ENCODE data around the gene MARVELD1. TPM values are rescaled to one million over a fixed set of nuclear protein-coding genes. Genes with fewer than 3 reads are reported as not detected.

MARVELD1 gene
- total and polyA plus RNA-seq, 2 of the 8 experiments (the other 6 are each of a cell fraction or from before 2014, with no cell fraction given), result 28.1 to 37.3 TPM

DNA sequence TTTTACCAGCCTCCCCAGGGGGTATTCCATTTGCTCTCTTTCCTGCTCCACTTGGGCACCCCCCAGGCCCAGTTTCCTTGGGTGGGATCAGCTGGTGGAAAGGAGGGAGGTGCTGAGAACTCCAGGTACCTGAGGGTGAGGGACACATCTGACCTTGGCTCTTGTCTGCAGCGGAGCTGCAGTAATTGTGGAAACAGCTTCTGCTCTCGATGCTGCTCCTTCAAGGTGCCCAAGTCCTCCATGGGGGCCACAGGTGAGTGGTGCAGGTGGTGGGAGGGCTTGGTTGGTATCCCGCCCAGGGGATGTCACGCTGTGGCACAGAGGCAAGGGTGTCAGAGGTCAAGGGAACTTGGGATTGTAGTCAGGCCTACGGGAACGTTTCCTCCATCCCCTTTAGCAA, 43.9 kb downstream of the MARVELD1 start (continued):
- TF ChIP-seq, protein P1, sequence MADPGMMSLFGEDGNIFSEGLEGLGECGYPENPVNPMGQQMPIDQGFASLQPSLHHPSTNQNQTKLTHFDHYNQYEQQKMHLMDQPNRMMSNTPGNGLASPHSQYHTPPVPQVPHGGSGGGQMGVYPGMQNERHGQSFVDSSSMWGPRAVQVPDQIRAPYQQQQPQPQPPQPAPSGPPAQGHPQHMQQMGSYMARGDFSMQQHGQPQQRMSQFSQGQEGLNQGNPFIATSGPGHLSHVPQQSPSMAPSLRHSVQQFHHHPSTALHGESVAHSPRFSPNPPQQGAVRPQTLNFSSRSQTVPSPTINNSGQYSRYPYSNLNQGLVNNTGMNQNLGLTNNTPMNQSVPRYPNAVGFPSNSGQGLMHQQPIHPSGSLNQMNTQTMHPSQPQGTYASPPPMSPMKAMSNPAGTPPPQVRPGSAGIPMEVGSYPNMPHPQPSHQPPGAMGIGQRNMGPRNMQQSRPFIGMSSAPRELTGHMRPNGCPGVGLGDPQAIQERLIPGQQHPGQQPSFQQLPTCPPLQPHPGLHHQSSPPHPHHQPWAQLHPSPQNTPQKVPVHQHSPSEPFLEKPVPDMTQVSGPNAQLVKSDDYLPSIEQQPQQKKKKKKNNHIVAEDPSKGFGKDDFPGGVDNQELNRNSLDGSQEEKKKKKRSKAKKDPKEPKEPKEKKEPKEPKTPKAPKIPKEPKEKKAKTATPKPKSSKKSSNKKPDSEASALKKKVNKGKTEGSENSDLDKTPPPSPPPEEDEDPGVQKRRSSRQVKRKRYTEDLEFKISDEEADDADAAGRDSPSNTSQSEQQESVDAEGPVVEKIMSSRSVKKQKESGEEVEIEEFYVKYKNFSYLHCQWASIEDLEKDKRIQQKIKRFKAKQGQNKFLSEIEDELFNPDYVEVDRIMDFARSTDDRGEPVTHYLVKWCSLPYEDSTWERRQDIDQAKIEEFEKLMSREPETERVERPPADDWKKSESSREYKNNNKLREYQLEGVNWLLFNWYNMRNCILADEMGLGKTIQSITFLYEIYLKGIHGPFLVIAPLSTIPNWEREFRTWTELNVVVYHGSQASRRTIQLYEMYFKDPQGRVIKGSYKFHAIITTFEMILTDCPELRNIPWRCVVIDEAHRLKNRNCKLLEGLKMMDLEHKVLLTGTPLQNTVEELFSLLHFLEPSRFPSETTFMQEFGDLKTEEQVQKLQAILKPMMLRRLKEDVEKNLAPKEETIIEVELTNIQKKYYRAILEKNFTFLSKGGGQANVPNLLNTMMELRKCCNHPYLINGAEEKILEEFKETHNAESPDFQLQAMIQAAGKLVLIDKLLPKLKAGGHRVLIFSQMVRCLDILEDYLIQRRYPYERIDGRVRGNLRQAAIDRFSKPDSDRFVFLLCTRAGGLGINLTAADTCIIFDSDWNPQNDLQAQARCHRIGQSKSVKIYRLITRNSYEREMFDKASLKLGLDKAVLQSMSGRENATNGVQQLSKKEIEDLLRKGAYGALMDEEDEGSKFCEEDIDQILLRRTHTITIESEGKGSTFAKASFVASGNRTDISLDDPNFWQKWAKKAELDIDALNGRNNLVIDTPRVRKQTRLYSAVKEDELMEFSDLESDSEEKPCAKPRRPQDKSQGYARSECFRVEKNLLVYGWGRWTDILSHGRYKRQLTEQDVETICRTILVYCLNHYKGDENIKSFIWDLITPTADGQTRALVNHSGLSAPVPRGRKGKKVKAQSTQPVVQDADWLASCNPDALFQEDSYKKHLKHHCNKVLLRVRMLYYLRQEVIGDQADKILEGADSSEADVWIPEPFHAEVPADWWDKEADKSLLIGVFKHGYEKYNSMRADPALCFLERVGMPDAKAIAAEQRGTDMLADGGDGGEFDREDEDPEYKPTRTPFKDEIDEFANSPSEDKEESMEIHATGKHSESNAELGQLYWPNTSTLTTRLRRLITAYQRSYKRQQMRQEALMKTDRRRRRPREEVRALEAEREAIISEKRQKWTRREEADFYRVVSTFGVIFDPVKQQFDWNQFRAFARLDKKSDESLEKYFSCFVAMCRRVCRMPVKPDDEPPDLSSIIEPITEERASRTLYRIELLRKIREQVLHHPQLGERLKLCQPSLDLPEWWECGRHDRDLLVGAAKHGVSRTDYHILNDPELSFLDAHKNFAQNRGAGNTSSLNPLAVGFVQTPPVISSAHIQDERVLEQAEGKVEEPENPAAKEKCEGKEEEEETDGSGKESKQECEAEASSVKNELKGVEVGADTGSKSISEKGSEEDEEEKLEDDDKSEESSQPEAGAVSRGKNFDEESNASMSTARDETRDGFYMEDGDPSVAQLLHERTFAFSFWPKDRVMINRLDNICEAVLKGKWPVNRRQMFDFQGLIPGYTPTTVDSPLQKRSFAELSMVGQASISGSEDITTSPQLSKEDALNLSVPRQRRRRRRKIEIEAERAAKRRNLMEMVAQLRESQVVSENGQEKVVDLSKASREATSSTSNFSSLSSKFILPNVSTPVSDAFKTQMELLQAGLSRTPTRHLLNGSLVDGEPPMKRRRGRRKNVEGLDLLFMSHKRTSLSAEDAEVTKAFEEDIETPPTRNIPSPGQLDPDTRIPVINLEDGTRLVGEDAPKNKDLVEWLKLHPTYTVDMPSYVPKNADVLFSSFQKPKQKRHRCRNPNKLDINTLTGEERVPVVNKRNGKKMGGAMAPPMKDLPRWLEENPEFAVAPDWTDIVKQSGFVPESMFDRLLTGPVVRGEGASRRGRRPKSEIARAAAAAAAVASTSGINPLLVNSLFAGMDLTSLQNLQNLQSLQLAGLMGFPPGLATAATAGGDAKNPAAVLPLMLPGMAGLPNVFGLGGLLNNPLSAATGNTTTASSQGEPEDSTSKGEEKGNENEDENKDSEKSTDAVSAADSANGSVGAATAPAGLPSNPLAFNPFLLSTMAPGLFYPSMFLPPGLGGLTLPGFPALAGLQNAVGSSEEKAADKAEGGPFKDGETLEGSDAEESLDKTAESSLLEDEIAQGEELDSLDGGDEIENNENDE (IDR thresholded peaks at IDR 0.05; ENCODE audit: insufficient replicate concordance, low read length), result no peak
- TF ChIP-seq SAP30 (IDR thresholded peaks at IDR 0.05; ENCODE audit: insufficient read depth, insufficient replicate concordance, low read length) (no peak), ZNF274 (IDR thresholded peaks at IDR 0.05; ENCODE audit: borderline replicate concordance, extremely low read depth, low read length) (no peak), SIN3A (conservative IDR thresholded peaks at IDR 0.05 in 1 of 2, IDR thresholded peaks at IDR 0.05 in 1 of 2; ENCODE audit: low read depth in 1 of 2, low read length in 2 of 2) (no peak), EP300 (IDR thresholded peaks at IDR 0.05; ENCODE audit: borderline replicate concordance in 1 of 2, low read depth in 2 of 2, low read length in 2 of 2) (no peak), HDAC6 (IDR thresholded peaks at IDR 0.05; ENCODE audit: low read depth, low read length) (no peak), KDM4A (IDR thresholded peaks at IDR 0.05; ENCODE audit: low read depth, low read length, severe bottlenecking) (no peak), SP1 (IDR thresholded peaks at IDR 0.05; ENCODE audit: low read depth, low read length) (no peak)
- TF ChIP-seq, protein P2, sequence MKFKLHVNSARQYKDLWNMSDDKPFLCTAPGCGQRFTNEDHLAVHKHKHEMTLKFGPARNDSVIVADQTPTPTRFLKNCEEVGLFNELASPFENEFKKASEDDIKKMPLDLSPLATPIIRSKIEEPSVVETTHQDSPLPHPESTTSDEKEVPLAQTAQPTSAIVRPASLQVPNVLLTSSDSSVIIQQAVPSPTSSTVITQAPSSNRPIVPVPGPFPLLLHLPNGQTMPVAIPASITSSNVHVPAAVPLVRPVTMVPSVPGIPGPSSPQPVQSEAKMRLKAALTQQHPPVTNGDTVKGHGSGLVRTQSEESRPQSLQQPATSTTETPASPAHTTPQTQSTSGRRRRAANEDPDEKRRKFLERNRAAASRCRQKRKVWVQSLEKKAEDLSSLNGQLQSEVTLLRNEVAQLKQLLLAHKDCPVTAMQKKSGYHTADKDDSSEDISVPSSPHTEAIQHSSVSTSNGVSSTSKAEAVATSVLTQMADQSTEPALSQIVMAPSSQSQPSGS (IDR thresholded peaks at IDR 0.05; ENCODE audit: low read length), result no peak
